Myocyte (in vitro differentiated cells): Measurements from ENCODE around the gene TTC34. TPM values are rescaled to one million over a fixed set of nuclear protein-coding genes. Genes with fewer than 3 reads are reported as not detected.

Source experiments
- DNase-seq: peaks from one replicate; pipeline ENCODE4 v3.0.0-alpha.2; 2012; ENCODE audit warnings: low read depth
- total RNA-seq: library from RNA; depleted of rRNA; stranded (reverse); fragments of >200 nt; gene quantifications from 2 replicates; pipeline ENCODE4 v1.2.3, GENCODE V29; 2014

TTC34 gene
- total RNA-seq, 1 donor from 2014 or later = 0.32 TPM

DNA sequence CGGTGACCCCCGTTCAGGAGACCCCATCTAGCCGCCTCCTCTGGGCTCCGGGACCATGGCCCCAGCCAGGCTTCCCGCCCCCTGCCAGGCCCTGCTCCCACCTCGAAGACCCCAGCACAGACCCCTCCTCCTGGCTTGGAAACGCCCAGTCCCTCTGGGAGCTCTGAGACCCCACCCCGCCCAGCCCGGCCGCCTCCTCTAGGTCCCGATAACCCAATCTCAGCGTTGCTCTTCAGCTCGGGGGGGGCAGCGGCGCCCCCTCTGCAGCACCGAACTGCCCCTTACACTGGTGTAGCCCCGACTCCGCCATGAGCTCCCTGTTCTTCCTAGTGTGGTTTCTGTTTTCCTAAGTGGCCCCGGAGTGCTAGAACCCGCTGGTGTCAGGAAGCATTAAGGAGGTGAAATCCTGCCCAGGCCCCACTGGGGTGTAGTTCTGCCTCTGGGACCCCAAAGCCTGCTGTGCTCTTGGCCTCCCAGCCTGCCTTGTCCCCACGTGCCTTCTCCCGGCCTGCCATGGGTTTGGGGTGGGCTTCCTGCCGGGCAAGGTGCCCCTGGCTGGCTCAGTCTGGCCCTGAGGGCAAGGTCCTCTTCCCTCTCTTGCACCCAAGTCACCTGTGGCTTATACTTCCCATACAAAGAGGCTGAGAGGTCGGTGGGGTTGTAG is 157.9 kb downstream of the TTC34 start:
- no peak for DNase-seq

DNA sequence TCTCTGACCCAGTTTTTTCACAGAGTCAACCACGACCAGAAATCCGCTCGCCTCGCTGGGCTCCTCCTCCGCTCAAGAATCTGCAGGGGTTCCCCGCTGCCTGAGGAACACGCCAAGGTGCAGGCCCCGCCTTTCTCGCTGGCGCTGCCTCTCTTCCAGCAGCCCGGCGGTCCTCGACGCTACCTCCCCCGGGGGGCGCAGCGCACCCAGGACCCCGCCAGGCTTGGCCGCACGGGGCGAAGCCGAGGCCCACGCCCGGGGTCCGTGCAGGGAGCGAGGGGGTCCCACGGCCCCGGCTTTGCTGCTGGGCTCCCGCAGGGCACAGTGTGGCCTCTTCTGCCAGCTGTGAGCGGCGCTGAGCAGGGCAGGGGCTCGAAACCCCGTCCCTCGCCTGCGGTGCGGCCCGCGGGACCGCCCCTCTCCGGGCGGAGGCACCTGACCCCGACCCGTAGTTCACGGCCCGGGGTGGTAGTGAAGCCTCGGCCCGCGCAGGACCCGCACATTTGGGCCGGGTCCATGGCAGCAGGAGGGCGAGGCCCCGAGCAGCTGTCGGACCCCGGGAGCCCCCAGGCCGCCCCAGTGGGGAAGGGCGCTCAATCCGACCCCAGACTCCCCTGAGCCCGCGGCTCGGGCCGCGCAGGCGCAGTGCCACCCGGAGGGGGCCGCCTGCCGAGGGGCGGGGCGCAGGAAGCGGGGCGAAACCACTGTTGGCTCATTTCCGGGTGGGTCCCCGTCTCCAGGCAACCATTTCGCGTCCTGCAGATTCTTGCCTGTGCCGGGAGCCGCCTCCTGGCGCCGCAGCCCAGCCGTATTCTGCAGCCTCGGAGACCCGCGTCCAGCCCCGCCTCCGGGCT is 158.7 kb downstream of the TTC34 start:
- DNase-seq = peak; percentile 91

DNA sequence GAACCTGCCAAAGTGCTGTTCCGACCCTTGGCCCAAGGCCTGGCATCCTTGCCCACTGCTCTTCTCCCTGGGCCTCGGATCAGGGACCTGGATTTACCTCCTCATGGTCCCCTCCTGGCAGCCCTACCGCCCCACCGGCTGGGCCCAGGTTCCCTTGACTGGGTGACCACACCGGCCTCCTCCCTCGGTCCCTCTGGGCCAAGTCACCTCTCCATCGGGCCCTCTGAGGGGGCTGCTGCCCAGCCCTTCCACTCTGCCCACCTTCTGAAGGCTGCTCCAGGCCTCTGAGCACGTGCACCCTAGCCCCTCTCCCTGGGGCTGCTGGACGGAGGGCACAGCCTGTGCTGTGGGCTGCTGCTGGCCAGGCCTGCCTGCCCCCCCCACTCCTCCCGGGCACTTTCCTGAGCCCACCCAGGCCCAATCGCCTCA is 159.3 kb downstream of the TTC34 start:
- no peak for DNase-seq

DNA sequence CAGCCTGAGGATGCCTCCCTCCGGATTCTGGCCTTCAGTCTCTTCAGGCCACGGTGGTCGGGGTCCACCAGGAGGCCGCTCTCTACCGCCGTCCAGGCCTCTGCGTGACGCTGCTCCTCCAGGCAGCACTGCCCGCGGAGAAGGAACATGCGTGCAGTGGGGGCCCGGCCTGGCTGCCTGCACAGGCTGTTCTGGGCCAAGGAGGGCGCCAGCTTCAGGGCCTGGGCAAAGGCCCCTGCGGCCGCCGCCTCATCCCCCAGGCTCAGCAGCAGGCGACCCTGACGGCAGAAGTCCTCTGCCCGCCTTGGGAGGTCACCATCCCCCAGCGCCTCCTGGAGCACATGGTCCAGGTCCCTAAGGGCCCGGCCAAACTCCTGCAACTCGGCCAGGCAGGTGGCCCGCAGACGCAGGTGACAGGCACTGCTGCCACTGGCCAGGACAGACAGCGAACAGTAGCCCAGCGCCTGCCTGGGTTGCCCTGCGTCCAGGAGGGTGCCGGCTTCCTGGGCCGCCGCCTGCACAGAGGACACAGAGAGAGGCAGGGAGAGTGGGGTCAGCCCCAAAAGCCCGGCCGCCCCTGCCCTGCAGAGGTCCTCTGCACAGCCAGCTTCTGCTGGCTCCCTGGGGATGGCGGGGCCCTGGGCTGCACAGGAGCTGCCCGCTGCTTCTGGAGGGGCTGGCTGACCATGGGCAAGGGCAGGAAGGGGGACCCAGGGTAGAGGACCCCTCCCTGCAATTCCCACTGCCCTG is 159.9 kb downstream of the TTC34 start:
- no peak for DNase-seq

DNA sequence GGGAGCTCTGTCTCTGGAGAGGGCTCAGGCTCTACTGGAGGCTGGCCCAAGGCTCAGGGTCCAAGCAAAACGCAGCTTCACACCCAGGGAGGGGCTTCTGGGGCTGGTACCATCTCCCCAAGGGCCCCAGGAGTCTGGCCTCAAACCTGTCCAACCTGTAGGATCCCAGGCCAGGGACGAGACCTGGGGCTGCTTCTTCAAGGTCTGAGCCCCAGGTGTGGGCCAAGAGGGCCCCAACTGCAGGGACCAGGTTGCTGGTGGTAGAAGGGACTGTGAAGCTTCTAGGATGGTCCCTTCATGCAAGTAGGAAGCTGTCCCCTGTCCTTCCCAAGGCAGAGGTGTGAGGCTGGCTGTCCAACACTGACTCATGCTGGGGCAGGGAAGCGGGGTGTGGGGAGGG is 160.9 kb downstream of the TTC34 start:
- no peak for DNase-seq

DNA sequence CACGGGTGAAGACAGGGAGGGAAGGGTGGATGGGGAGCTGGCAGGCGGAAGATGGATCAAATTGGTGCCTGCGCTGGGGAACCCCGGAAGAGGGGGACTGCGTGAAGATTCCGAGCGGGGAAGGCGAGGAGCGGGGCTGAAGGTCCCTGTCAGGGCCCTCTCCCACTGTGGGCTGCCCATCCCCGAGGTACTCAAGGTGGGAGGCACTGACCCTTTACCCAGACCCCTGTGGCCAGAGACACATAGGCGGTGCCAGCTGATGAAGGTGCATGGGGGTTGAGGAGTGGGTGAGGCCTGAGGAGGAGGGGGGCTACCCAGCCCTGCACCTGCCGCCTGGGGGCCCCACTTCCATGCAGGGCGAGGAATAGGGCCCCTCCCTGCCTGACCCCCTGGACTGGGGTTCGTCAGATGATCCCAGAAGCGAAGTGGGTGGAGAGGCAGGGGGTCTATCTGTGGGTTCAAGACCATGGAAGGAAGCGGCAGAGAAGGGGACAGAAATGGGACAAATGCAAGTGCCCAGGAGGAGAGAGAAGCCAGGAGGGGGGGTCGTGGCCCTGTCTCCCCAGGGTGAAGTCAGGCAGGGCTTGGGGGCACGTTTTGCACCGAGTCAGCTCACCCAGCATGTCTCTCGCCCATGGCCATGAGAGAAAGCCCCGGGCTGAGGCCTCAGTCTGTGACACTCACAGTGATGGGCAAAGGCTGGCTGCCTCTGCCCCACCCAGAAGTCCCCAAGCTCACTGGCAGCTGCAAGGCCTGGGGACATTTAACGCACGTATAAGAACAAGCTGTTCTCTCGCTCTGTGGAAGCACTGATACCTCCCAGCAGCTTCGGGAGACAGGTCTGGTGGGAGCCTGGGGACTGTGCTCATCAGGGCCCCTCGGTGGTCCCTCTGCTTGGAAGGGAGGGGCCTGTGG is 161.6 kb downstream of the TTC34 start:
- DNase-seq = no peak

DNA sequence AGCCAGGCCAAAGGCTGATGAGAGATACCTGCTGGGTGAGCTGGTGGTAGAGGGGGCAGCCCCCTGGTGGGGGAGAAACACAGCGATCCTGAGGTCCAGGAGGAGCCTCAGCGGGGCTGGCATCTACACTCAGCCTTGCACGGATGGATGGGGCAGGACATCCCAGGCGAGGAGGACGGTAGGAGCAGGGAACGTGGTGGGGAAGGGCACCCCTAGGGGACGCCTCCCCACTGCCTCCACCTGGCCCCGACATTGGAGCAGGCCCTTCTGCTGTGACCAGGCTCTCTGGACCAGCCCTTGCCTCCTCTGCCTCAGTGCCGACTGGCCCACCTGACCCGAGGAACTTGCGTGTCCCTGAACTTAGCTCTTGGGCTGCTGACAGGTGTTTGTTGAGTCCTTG is 162.3 kb downstream of the TTC34 start:
- DNase-seq = no peak

DNA sequence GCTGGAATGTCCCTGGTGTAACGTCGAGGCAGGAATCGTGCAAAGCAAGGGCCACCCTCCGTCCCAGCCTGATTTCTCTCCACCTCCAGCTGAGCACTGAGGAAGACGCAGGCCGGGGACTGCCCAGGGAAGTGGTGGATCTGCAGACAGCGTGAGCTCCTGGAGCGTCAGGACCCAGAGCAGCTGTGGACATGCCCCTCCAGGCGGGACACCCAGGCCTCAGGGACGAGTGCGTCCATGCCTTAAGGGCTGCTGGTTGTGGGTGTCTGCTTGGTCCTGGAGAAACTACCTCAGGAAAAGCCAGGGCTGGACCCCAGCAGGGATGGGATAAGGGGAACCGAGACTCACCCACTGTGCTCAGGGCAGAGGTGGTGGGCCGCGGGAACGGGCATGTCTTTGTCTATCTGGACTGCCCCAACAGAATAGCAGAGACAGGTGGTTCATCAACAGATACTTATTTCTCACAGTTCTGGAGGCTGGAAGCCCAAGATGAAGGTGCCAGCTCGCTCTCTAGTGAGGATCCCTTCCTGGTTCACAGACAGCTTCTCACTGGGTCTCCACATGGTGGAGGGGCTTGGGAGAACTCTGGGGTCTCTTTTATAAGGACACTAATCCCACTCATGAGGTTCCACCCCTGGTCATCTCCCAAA is 162.9 kb downstream of the TTC34 start:
- DNase-seq = no peak

DNA sequence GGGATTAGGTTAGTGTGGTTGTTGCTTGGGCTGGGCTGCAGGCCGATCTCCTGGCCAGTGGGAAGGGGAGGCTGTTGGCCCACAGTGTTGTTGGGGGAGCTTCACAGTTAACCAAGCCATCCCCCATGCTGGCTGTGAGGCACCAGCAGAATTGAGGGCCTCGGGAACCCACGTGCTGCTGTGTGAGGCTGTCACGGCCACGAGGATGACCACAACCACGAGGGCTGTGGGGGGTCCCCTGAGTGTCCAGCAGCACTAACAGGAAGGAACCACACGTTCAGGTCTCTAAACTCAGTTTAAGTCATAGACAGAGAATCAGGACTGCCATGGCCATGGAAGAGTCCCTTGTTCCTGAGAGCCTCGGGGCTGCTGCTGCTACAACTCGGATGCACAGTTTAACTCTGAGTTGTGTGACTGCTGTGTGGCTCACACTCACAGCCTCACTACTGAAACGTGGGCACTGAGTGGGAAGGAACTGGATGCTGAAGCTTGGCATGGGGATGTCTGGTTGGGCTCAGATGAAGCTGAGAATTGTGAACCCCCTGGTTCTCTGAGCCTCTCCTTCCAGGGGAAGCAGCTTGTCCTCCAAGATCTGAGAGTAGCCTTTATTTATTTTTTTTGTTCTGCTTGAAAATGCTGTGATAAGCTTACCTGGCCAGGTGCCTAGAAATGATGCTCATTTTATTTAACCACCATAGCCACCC is 163.9 kb downstream of the TTC34 start:
- DNase-seq = no peak

DNA sequence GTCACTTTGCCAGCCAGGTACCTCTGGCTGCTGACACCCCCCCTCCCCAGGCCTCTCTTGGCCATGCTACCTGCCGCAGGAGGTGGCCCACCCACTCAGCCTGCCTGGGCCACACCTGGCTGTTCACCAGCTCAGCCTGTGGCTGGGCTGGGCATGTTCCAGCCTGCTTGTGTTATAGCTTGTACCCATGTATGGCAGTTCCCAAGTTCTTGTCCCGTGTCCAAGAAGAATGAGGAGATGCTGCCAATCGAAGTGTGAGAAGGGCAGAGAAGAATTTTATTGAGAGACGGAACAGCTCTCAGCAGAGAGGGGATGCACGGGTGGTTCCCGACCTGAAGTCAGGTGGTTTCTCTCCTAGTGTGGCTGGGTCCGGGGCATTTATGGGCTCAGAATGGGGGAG is 164.8 kb downstream of the TTC34 start:
- DNase-seq = no peak

DNA sequence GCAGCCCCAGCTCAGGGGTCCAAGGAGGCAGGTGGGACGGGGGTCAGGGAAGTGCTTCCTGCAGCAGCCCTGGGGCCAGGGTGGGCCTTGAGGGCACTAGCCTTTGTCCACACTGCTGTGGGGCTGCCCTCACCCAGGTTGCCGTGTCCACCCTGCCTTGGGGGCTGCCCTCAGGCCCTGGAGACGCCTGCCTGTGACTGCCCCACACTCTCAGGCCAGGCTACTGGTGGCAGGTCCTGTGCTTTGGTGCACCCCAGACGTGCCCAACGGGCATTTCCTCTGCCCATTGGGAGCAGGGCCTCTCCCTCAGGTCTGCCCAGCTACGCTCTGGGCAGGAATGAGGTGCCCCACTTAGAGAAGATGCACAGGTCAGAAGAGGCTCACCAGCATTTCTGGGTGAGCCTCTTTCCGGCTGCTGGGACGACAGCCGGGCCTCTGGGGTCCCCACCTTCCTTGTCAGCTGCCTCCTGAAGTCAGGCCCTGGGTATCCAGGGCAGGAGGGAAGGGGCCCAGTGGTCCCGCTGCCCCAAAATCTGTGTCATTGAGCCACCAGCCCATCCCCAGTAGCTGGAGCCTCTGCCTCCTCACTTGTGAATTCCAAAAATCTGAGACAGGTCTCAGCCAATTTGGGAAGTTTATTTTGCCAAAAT is 166.0 kb downstream of the TTC34 start:
- no peak for DNase-seq

DNA sequence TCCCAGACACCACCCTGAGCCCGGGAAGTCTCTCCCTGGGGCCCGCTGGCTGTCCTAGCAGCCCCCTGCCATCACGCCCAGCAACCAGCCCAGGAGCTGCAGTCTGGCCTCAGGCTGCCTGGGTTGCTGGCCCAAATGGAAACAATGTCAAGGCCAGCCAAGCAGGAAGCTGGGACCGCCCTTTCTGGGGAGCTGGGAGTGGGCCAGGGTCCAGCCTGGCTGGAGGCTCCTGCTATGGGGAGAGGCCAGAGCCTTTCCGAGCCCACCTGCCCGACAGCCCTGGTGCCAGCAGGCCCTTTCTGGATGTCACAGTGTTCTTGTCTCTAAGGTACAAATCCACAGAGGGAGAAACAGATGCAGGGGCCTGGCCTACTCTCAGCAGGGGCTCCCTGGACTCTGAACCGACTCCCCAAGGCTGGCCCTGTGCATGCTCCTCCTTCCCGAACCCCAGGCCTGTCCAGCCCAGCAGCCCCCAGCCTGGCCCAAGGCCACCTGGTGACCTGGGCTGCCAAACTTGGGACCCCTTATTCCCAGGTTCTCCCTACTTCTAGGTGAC is 167.5 kb downstream of the TTC34 start:
- no peak for DNase-seq

DNA sequence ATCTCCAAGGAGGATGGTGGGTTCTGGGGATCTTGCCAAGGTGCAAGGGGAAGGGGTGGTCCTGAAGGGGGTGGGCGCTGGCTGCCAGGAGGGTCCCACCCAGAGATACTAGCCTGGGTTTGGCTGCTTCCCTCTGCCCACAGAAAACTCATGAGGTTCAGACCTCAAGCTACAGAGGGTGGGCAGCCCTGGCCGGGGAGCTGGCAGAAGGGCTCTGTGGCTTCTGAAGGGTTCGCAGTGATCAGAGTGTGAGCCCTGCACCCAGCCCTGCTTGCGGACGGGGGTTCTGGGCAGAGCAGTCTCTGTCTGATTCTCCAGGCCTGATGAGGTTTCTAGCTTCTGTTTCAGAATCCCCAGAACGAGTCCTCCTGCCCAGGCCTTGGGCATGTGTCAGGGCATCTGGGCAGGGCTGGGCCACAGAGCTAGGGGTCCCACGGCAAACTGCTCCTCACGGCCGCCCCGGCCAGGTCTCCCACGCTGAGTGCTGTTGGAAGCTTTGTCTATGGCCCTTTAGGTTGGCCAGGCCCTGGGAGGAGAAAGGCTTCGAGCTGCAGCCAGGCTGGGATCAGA is 168.0 kb downstream of the TTC34 start:
- DNase-seq = no peak

DNA sequence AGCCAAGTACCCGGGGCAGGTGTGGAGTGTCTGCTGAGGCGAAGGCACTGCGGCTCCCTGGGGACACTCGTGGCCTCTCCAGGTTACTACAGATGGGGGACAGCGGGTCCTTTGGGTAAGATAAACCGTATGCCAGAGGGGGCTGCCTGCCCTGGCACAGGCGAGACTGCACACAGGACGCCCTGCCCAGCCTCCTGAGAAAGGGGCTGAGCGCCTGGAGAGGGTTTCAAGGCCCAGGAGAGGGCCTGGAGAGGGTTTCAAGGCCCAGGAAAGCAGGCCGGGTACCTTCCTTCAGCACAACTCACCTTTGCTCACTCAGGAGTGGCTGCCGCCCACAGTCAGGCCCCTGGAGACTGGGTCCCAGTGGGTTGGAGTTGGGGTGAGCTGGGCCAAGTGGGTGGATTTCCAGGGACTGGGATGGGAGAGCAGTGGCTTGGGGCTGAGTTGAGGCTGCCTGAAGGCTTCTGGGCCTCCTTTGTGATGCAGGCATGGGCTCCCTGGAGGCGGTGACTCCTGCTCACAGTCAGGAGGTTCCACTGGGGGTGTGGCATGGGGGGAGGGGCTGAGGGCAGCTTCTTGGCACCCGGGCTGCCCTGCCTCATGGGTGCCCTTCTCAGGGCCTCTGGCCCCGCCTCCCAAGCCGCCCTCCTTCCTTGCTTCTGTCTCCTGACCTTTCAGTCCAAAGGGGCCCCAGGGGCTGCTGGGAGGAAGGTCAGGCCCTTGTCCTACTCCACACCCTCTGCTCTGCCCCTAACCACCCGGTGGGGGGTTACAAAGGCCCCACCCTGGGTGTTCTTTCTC is 168.7 kb downstream of the TTC34 start, which contains the start of gene MMEL1:
MMEL1 (minus strand) TSS at position 456 of the 801 bp plus-strand sequence. CDS start 3,532 bp downstream, outside the sequence.
- no peak for DNase-seq

DNA sequence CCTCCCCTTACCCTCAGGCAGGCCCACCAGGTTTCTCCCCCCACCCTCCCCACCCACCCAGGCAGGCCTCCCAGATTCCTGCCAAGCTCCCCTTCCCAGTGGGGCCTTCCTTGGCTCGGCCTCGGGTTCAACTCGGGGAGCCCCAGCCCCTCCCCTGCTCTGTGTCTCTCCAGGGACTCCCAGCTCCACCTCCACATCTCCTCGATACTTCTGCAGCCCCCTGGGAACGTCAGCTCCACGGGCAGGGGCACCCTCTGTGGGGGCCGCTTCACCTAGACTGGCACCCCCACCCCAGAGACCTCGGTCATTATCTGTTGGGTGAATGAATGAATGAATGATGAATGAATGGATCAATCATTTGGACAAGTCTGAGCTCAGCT is 169.5 kb downstream of the TTC34 start:
- DNase-seq = no peak

DNA sequence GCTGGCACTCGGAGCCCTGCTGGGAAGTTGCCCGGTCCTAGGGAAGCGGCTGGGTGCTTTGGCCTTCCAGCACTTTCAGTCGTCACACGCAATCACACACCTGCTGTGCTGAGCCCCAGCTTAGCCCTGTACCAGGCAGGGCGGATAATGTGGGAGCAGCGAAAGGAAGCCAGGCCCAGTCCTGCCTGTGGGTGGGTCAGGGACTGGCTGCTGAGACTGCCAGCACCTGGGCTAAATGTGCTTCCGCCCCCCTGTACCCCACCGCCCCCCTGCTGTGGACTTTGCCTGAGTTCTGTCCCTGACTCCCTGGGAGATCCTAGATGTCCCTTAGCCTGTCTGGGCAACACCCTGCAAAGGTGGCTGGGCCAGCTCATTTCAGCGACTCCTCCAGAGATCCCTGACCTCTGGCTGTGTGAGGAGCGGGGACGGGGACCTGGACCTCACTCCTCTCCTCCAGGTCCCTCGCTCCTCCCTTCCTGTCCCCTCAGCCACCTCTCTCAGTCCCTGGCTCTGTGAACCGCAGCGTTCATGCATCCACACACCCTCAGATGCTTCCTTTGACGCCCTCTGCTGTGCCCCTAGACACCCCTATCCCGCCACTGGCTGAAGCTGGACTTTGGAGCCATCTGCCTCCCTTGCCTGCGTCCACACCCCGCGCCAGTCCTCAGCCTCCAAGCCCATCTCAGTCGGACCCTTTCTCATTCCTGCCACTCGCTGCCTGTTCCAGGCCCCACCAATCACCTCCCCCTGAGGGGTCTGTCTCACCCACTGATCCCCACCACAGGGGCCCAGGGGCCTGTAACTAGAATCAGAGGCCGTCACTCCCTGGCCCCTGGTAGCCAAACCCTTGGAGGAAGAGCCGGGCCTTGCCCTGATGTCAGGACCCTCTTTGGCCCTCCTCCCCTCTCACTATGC is 170.1 kb downstream of the TTC34 start:
- no peak for DNase-seq
